Activated CD4-positive, alpha-beta T cell treated with anti-CD3 and anti-CD28 coated beads for 36 hours (primary cell): Measurements from ENCODE around the gene IGDCC3. TPM values are rescaled to one million over a fixed set of nuclear protein-coding genes. Genes with fewer than 3 reads are reported as not detected.

Experiments
- ATAC-seq: fragments of 200-7000 bp; cut with Tn5 transposase; one replicate; pipeline ENCODE4 v1.10.0; 2021; ENCODE audit warnings: mild to moderate bottlenecking, moderate library complexity
- CTCF ChIA-PET: fragments of 350-600 bp; sonication (Branson Sonifier 250); formaldehyde crosslinking; loops from one replicate; lab custom pipeline; 2021; ENCODE audit warnings: antibody characterized with exemption; lab: Charles Lee
- POLR2A ChIA-PET: fragments of 350-600 bp; sonication (Branson Sonifier 250); formaldehyde crosslinking; loops from one replicate; lab custom pipeline; 2021; ENCODE audit warnings: antibody characterized with exemption, inconsistent platforms; lab: Charles Lee
- DNase-seq: peaks from one replicate; pipeline ENCODE4 v3.0.0-alpha.2; 2020
- H3K27ac Mint-ChIP-seq: one replicate; pipeline ENCODE4 v1.8.0; 2021; ENCODE audit warnings: mixed read lengths
- H3K27me3 Mint-ChIP-seq: one replicate; pipeline ENCODE4 v1.8.0; 2021; ENCODE audit warnings: mixed read lengths
- H3K36me3 Mint-ChIP-seq: one replicate; pipeline ENCODE4 v1.8.0; 2021; ENCODE audit warnings: low read depth, mixed read lengths
- H3K4me1 Mint-ChIP-seq: one replicate; pipeline ENCODE4 v1.8.0; 2021; ENCODE audit warnings: mixed read lengths
- H3K4me3 Mint-ChIP-seq: one replicate; pipeline ENCODE4 v1.8.0; 2021; ENCODE audit warnings: mild to moderate bottlenecking, moderate library complexity, mixed read lengths
- H3K9me3 Mint-ChIP-seq: one replicate; pipeline ENCODE4 v1.8.0; 2021; ENCODE audit warnings: low read depth, mixed read lengths
- intact Hi-C, 2 experiments: fragments of 100-400 bp; cut with DNase I in 1 of 2; cut with micrococcal nuclease in 1 of 2; formaldehyde crosslinking; loops; one replicate each; pipeline versions ENCODE4 v1.14.2 to v1.15.1; 2022 to 2024; cut with DNase I, micrococcal nuclease
- total RNA-seq, 2 experiments: library from RNA; stranded (reverse); gene quantifications; one replicate each; pipeline ENCODE4 v1.2.3, GENCODE V29; 2021

The IGDCC3 gene
- total RNA-seq, 2 experiments from 2014 or later, result not detected

DNA sequence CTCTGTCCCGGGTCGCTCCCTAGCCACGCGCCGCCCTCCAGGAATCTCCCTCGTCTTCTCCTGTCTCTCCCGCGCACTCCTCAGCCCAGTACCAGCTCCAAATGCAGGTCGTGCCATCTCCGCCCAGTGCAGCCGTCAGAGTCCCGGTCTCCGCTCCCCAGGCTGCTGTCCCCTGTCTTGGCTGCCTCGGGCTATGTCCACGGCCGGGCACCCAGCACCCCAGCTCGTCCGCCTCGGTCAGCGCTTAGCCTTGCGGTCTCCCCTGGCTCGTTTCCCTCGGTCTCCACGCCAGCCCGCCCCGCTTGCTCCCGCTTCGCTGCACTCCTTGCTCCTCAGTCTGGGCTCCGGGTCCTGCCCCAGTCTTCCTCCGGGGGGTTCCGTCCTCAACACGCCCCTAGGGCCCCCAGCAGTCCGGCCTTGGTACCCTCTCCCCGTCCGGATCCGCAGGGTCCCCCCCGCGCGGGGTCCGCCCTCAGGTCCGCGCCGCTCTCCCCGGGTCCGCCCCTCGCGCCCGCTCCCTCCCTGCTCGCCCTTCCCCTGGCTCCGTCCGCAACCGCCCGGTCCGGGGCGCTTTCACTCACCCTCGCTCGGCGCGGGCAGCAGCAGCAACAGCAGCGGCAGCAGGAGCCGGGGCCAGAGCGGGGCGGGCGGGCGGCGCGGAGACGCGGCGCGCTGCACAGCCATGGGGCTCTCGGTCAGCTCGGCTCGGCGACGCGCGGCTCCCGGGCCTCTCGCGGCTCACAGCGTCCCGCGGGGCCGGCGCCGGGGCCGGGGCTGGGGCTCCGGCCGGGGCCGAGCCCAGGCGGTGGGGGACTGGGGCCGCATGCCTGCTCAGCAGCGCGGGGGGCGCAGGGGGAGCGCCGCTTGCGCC lies 462 bp downstream of the IGDCC3 start:
- CTCF ChIA-PET, result interaction anchor here (0.6 to 1.5 kb wide), 4 partner anchors 8 to 1008 kb away, joined by 3 to 9 read pairs (median 4); no protein-coding TSS in a partner anchor
- Mint-ChIP-seq H3K36me3 (no peaks in the 10 kb centered on the region), H3K4me3 (peak overlapping the region; percentile 62), H3K9me3 (no peaks in the 10 kb centered on the region), H3K27me3 (peaks cover 52% of the 10 kb centered on the region), H3K4me1 (peaks cover 10% of the 10 kb centered on the region), H3K27ac (no peak overlapping the region)
- peak; percentile 47 for ATAC-seq
- peak; percentile 30 for DNase-seq
- POLR2A ChIA-PET, result interaction anchor here (1.0 kb wide), 1 partner anchor 73 kb away, joined by 4 read pairs; the partner anchor contains the start of gene RNU5B-1
- intact Hi-C loops, result no loop called here

DNA sequence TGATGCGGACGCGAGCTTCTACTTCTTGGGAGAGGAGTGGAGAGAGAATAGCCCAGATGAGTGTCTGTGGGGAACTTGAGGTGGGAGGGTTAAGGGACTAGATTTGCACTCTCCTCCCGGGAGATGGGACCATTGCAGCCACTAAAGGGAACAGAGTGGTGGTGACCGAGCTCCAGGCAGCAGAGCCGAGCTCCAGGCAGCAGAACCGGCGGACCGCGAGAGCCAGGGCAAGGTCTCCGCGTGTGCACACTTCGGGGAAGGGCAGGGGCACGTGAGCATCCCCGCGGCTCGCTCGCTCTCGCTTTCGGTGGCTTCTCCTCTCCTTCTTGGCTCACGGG lies 1.1 kb downstream of the IGDCC3 start:
- ChIA-PET CTCF (interaction anchor here (0.6 to 1.5 kb wide), 3 partner anchors 9 to 498 kb away, joined by 3 to 9 read pairs (median 4); no protein-coding TSS in a partner anchor), POLR2A (interaction anchor here (1.0 kb wide), 1 partner anchor 72 kb away, joined by 4 read pairs; the partner anchor contains the start of gene RNU5B-1)
- no peak overlapping the region for H3K27ac Mint-ChIP-seq
- intact Hi-C loops, result no loop called here
- H3K27me3 Mint-ChIP-seq, result peaks cover 52% of the 10 kb centered on the region
- H3K4me1 Mint-ChIP-seq, result peaks cover 10% of the 10 kb centered on the region
- peak; percentile 39 for ATAC-seq
- peak overlapping the region; percentile 62 for H3K4me3 Mint-ChIP-seq
- no peak for DNase-seq
- no peaks in the 10 kb centered on the region for H3K9me3 Mint-ChIP-seq
- no peaks in the 10 kb centered on the region for H3K36me3 Mint-ChIP-seq

DNA sequence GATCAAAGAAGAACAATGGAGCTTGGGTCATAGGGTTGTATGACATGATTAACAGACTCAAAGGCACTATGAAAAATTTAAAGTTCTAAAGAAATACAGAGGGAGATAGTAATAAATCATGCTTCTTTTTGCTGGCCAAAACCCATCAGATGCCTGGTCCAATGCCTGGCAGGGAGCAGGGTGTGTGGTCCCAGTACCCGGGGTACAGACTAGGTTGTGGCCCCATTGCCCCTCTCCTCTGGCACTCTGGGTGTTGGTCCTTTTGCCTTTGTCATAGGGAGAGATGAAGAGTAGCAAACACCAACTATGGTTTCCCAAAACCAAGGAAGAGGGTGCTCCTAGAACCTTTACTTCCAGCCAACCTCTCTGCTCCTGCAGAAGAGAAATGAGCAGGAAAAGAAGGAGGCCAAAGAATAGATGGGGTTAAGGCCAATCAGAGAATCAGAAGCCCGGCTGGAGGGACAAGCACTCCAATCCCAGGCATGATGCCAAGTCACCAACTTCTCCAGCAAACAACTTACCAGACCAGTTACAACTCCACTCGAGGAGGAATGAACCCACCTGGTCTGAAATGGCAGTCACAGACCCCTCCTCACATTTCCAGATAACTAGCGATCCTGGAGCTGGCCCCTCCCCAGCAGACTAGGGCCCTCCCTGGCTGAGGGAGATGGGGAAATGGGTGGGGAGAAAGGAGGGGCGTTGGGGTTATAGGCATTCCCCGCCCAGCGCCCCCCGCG lies 1.8 kb downstream of the IGDCC3 start:
- POLR2A ChIA-PET, result interaction anchor here (1.0 kb wide), 1 partner anchor 71 kb away, joined by 4 read pairs; the partner anchor contains the start of gene RNU5B-1
- peaks cover 10% of the 10 kb centered on the region for H3K4me1 Mint-ChIP-seq
- intact Hi-C loops, result no loop called here
- no peaks in the 10 kb centered on the region for H3K36me3 Mint-ChIP-seq
- no peak overlapping the region for H3K27ac Mint-ChIP-seq
- no peaks in the 10 kb centered on the region for H3K9me3 Mint-ChIP-seq
- H3K27me3 Mint-ChIP-seq, result peaks cover 52% of the 10 kb centered on the region
- DNase-seq, result no peak
- CTCF ChIA-PET, result interaction anchor here (1.0 to 1.5 kb wide), 2 partner anchors 9 to 12 kb away, joined by 3 to 9 read pairs; no protein-coding TSS in a partner anchor
- H3K4me3 Mint-ChIP-seq, result no peak overlapping the region
- no peak for ATAC-seq

DNA sequence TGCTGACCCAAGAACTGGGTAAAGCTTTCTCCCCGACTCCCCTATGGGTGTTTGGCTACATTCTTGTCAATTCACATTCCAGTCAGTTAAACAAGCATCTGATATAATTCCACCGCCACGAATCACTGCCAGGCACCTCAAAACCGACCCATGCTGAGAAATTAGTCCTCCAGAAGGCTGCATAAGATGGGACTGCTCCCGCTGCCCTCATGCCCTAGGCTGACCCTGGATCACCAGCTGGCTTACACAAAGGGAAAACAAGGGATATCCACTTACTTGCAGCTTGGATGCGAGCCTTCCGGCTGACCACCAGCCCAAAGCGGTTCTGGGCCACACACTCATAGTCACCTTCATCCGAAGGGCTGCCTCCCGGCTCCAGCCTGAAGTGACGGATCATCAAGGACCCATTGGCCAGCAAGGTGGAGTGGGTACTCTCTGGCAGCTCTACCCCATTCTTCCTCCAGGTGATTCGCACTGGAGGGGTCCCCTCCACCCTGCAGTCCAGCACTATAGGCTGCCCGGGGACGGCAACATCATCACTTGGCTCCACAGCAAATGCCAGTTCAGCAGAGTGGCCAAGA lies 2.9 kb downstream of the IGDCC3 start:
- H3K4me3 Mint-ChIP-seq, result no peak overlapping the region
- intact Hi-C loops, result no loop called here
- peaks cover 10% of the 10 kb centered on the region for H3K4me1 Mint-ChIP-seq
- H3K9me3 Mint-ChIP-seq, result no peaks in the 10 kb centered on the region
- ChIA-PET POLR2A (no interaction called here), CTCF (interaction anchor here (0.7 to 2.9 kb wide), 4 partner anchors 9 to 857 kb away, joined by 3 to 9 read pairs (median 4); no protein-coding TSS in a partner anchor)
- DNase-seq, result no peak
- no peak overlapping the region for H3K27ac Mint-ChIP-seq
- no peaks in the 10 kb centered on the region for H3K36me3 Mint-ChIP-seq
- peaks cover 48% of the 10 kb centered on the region for H3K27me3 Mint-ChIP-seq
- ATAC-seq, result no peak

DNA sequence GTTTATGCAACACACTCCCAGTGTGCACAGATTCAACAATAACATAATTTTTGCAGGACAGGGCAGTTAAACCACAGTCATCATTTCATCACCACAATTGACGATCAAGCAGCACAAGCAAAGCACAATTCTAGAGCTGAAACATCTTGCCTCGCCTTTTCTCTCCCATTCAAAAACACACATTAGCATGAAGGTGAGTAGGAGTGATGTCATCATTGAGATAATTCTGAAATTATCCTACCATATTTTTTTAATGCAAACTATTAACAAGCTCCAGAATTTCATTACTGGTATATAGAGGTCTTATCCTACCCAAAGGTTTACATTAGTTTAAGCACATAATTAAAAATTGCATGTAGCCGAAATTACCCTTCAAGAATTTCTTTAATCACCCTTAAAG lies 3.5 kb downstream of the IGDCC3 start:
- H3K4me3 Mint-ChIP-seq, result no peak overlapping the region
- no peaks in the 10 kb centered on the region for H3K9me3 Mint-ChIP-seq
- H3K4me1 Mint-ChIP-seq, result peaks cover 10% of the 10 kb centered on the region
- peaks cover 44% of the 10 kb centered on the region for H3K27me3 Mint-ChIP-seq
- no peak for ATAC-seq
- POLR2A ChIA-PET, result no interaction called here
- intact Hi-C loops, result no loop called here
- no peaks in the 10 kb centered on the region for H3K36me3 Mint-ChIP-seq
- DNase-seq, result no peak
- H3K27ac Mint-ChIP-seq, result no peak overlapping the region
- CTCF ChIA-PET, result interaction anchor here (0.7 to 2.9 kb wide), 6 partner anchors 9 to 858 kb away, joined by 3 to 10 read pairs (median 4); no protein-coding TSS in a partner anchor

DNA sequence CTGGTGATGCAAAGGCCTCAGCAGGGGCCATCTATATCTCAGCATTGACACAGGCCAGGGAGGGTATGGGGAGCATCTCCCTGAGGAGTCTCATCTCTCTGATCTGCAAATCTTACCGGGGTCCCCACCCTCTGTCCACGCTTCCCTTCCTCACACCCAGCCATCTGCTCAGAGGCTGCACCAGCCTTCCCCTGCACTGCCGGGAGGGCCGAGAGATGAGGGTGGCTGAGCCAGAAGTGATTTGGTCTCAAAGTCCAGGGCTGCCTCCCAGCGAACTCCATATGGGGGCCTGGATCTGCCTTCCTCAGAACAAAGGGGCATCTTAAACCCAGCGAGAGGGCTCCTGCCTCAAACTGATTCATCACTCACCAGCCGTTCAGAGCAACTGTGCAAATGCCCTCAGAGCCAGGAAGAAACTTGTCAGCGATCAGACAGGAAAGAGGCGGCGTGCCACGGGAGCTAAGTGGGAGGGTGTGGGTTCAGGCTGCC lies 4.6 kb downstream of the IGDCC3 start:
- peaks cover 38% of the 10 kb centered on the region for H3K27me3 Mint-ChIP-seq
- intact Hi-C loops, result no loop called here
- POLR2A ChIA-PET, result no interaction called here
- H3K36me3 Mint-ChIP-seq, result no peaks in the 10 kb centered on the region
- H3K4me3 Mint-ChIP-seq, result no peak overlapping the region
- H3K27ac Mint-ChIP-seq, result no peak overlapping the region
- CTCF ChIA-PET, result interaction anchor here (0.5 to 2.9 kb wide), 6 partner anchors 10 to 54 kb away, joined by 3 to 10 read pairs (median 4); no protein-coding TSS in a partner anchor
- no peak for ATAC-seq
- H3K4me1 Mint-ChIP-seq, result peaks cover 8% of the 10 kb centered on the region
- H3K9me3 Mint-ChIP-seq, result no peaks in the 10 kb centered on the region
- no peak for DNase-seq

DNA sequence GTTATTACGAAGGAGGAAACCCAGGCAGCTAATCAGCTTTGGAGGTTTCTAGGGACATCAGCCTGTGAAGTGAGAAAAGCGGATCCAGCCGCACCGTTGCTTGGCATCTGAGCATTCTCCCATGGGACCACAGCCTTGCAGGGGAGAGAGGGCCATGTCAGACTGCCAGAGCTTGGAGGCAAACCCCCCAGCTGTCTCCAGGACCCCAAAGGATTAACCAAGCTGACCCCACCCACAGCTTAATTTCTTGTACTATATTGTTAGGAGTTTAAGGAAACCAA lies 5.1 kb downstream of the IGDCC3 start:
- Mint-ChIP-seq H3K27ac (no peak overlapping the region), H3K9me3 (no peaks in the 10 kb centered on the region), H3K4me1 (peaks cover 8% of the 10 kb centered on the region), H3K36me3 (no peaks in the 10 kb centered on the region), H3K4me3 (no peak overlapping the region), H3K27me3 (peaks cover 38% of the 10 kb centered on the region)
- DNase-seq, result no peak
- POLR2A ChIA-PET, result no interaction called here
- CTCF ChIA-PET, result interaction anchor here (0.5 to 2.9 kb wide), 3 partner anchors 11 to 54 kb away, joined by 4 to 10 read pairs (median 9); no protein-coding TSS in a partner anchor
- no peak for ATAC-seq
- intact Hi-C loops, result no loop called here

DNA sequence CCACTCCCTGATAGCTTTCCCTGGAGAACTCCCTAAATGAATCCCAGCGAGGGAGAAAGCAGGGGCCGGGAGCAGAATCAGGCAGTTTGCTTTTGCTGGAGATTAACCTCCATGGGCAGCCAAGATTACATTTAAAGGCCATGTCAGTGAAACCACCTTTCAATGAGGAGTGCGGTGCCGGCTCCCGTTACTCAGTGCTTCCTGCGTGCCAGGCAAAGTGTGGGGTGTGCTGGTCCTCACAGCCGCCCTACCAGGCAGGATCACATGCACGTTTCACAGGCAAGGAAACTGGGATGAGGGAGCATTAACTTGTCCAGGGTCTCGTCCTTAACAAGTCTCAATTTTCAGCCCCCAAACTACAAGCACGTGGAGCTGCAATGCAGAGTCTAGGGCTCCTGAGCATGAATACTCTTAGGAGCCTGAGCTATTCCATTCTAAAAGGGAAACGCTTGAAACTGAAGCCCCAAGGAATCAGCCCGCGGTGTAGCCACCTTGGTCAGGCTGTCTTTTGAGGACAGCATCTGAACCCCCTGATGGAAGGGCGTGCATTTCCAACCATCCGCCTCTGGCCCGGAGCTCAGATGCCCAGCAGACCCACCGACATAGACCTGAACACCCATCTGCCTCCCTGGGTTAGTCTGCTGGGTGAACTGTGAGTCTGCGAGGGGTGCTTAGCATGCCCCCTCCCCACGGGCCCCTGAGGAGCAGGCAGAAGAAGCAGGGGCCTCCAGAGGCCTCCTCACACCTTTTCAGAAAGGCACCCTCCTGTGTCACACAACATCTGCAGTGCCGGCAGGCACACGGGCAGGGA lies 5.6 kb downstream of the IGDCC3 start:
- DNase-seq (no peak), ATAC-seq (no peak)
- ChIA-PET CTCF (interaction anchor here (0.5 to 2.9 kb wide), 3 partner anchors 11 to 53 kb away, joined by 4 to 10 read pairs (median 9); no protein-coding TSS in a partner anchor), POLR2A (no interaction called here)
- intact Hi-C loops, result no loop called here
- Mint-ChIP-seq H3K4me3 (no peak overlapping the region), H3K9me3 (no peaks in the 10 kb centered on the region), H3K36me3 (no peaks in the 10 kb centered on the region), H3K27me3 (peaks cover 37% of the 10 kb centered on the region), H3K27ac (no peak overlapping the region), H3K4me1 (peaks cover 7% of the 10 kb centered on the region)

DNA sequence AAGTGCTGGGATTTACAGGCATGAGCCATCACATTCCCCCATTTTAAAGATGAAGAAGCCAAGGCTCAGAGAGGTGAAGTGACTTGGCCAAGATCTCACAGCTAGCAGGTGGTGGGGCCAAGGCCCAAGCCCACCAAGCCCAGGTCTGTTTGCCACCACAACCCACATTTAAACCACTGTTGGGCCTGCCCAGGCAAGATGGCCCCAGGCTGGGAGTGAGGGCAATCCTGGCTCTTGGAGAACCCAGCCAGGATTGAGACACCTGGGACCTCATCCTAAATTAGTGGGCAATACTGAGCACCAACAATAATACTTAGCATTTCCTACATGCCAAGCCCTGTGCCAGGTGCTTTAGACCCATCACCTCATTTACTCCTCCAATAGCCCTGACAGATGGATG lies 6.9 kb downstream of the IGDCC3 start:
- intact Hi-C loops, result no loop called here
- Mint-ChIP-seq H3K9me3 (no peaks in the 10 kb centered on the region), H3K36me3 (no peaks in the 10 kb centered on the region), H3K4me1 (no peaks in the 10 kb centered on the region), H3K4me3 (no peak overlapping the region), H3K27ac (no peak overlapping the region), H3K27me3 (peaks cover 26% of the 10 kb centered on the region)
- DNase-seq (no peak), ATAC-seq (no peak)
- POLR2A ChIA-PET, result interaction anchor here (0.6 kb wide), 2 partner anchors 476 to 1995 kb away, joined by 3 to 4 read pairs; no protein-coding TSS in a partner anchor
- CTCF ChIA-PET, result interaction anchor here (0.7 kb wide), 2 partner anchors 10 to 269 kb away, joined by 3 to 4 read pairs; no protein-coding TSS in a partner anchor

DNA sequence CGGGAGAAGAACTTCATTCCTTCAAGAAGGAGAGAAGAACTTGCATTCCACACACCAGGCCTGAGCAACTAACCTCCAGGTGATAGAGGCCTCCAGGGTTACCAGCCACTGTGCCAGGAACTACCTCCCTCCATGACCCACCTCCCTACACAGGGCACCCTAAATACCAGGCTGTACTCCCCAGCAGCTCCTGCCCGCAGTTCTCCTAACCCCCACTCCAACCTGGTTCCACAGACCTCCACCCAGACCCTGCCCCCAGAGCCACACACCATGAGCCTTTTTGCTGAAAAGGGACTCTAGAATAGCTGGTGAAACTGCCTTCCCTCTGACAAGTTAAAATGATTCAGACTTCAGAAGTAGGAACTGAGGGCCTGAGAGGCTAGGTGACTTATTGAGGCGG lies 8.2 kb downstream of the IGDCC3 start:
- H3K27me3 Mint-ChIP-seq, result peaks cover 14% of the 10 kb centered on the region
- no peaks in the 10 kb centered on the region for H3K36me3 Mint-ChIP-seq
- no peak for DNase-seq
- no peaks in the 10 kb centered on the region for H3K4me1 Mint-ChIP-seq
- no peak overlapping the region for H3K4me3 Mint-ChIP-seq
- ChIA-PET POLR2A (interaction anchor here (0.6 kb wide), 1 partner anchor 9 kb away, joined by 3 read pairs; no protein-coding TSS in a partner anchor), CTCF (interaction anchor here (0.7 to 1.2 kb wide), 3 partner anchors 14 to 272 kb away, joined by 3 to 4 read pairs (median 4); no protein-coding TSS in a partner anchor)
- H3K9me3 Mint-ChIP-seq, result no peaks in the 10 kb centered on the region
- ATAC-seq, result no peak
- intact Hi-C loops, result no loop called here
- H3K27ac Mint-ChIP-seq, result no peak overlapping the region
